ENCODE results near the gene PDE4D. TPM values are rescaled to one million over a fixed set of nuclear protein-coding genes. Genes with fewer than 3 reads are reported as not detected.

PDE4D gene
- total RNA-seq, 1 donor from 2014 or later, result 13.2 TPM

- Mint-ChIP-seq H3K36me3 (ENCODE audit: unreplicated experiment) (no peaks in the 10 kb centered on the region), H3K4me3 (ENCODE audit: unreplicated experiment) (no peak overlapping the region), H3K27ac (ENCODE audit: unreplicated experiment) (no peak overlapping the region), H3K9me3 (ENCODE audit: unreplicated experiment) (no peaks in the 10 kb centered on the region), H3K27me3 (ENCODE audit: unreplicated experiment) (no peaks in the 10 kb centered on the region), H3K4me1 (ENCODE audit: low read depth, unreplicated experiment) (peaks cover 15% of the 10 kb centered on the region)
- no peak for DNase-seq
- TF ChIP-seq CTCF (IDR thresholded peaks at IDR 0.05; ENCODE audit: partially characterized antibody, unreplicated experiment), result no peak
Measured at GRCh38 chr5:58967597-58968281, 925.8 kb downstream of the PDE4D start.

- no peak overlapping the region for H3K27ac Mint-ChIP-seq (ENCODE audit: unreplicated experiment)
- no peaks in the 10 kb centered on the region for H3K9me3 Mint-ChIP-seq (ENCODE audit: unreplicated experiment)
- no peaks in the 10 kb centered on the region for H3K27me3 Mint-ChIP-seq (ENCODE audit: unreplicated experiment)
- no peak overlapping the region for H3K4me3 Mint-ChIP-seq (ENCODE audit: unreplicated experiment)
- no peak for DNase-seq
- TF ChIP-seq CTCF (IDR thresholded peaks at IDR 0.05; ENCODE audit: partially characterized antibody, unreplicated experiment), result peak; percentile 10
- H3K4me1 Mint-ChIP-seq (ENCODE audit: low read depth, unreplicated experiment), result peaks cover 8% of the 10 kb centered on the region
- no peaks in the 10 kb centered on the region for H3K36me3 Mint-ChIP-seq (ENCODE audit: unreplicated experiment)
Measured at GRCh38 chr5:58965677-58966414, 927.7 kb downstream of the PDE4D start.

- no peaks in the 10 kb centered on the region for H3K36me3 Mint-ChIP-seq (ENCODE audit: unreplicated experiment)
Measured at GRCh38 chr5:58963821-58964220, 929.7 kb downstream of the PDE4D start.

GRCh38 chr5:58963361-58963760 lies 930.2 kb downstream of the PDE4D start:
- no peaks in the 10 kb centered on the region for H3K36me3 Mint-ChIP-seq (ENCODE audit: unreplicated experiment)
- H3K4me1 Mint-ChIP-seq (ENCODE audit: low read depth, unreplicated experiment), result peaks cover 3% of the 10 kb centered on the region
- H3K27ac Mint-ChIP-seq (ENCODE audit: unreplicated experiment), result no peak overlapping the region
- no peak for DNase-seq
- no peaks in the 10 kb centered on the region for H3K9me3 Mint-ChIP-seq (ENCODE audit: unreplicated experiment)
- H3K4me3 Mint-ChIP-seq (ENCODE audit: unreplicated experiment), result no peak overlapping the region
- no peaks in the 10 kb centered on the region for H3K27me3 Mint-ChIP-seq (ENCODE audit: unreplicated experiment)
- no peak for TF ChIP-seq CTCF (IDR thresholded peaks at IDR 0.05; ENCODE audit: partially characterized antibody, unreplicated experiment)

More at GRCh38 chr5:58963821-58964220, 929.7 kb downstream of the PDE4D start:
- DNase-seq, result no peak
- no peaks in the 10 kb centered on the region for H3K9me3 Mint-ChIP-seq (ENCODE audit: unreplicated experiment)
- H3K27ac Mint-ChIP-seq (ENCODE audit: unreplicated experiment), result no peak overlapping the region
- H3K4me3 Mint-ChIP-seq (ENCODE audit: unreplicated experiment), result no peak overlapping the region
- no peak for TF ChIP-seq CTCF (IDR thresholded peaks at IDR 0.05; ENCODE audit: partially characterized antibody, unreplicated experiment)
- no peaks in the 10 kb centered on the region for H3K27me3 Mint-ChIP-seq (ENCODE audit: unreplicated experiment)
- peaks cover 3% of the 10 kb centered on the region for H3K4me1 Mint-ChIP-seq (ENCODE audit: low read depth, unreplicated experiment)
